Measurements from ENCODE around the gene PDE5A. TPM values are rescaled to one million over a fixed set of nuclear protein-coding genes. Genes with fewer than 3 reads are reported as not detected.
A peak's percentile ranks its signal among the peaks of the same experiment; 100 is the strongest.
"Not testable (repeated sequence)": the region's sequence is repeated elsewhere in the genome, so short reads cannot be mapped to it uniquely, and the experiment has no call there.

The PDE5A gene
- total RNA-seq, 2 experiments from 2014 or later = 0.25 to 0.47 TPM

- ChIA-PET POLR2A (no interaction called here), CTCF (no interaction called here)
- H3K27me3 Mint-ChIP-seq = no peaks in the 10 kb centered on the region
- intact Hi-C loops (cut with DNase I, micrococcal nuclease) = no loop called here
- H3K27ac Mint-ChIP-seq = no peak overlapping the region
- ATAC-seq (no peak), DNase-seq (no peak)
- H3K36me3 Mint-ChIP-seq (ENCODE audit: low read depth) = peaks cover 57% of the 10 kb centered on the region
- no peaks in the 10 kb centered on the region for H3K4me1 Mint-ChIP-seq
- H3K4me3 Mint-ChIP-seq = no peak overlapping the region
- H3K9me3 Mint-ChIP-seq (ENCODE audit: low read depth) = peaks cover 9% of the 10 kb centered on the region
Measured at GRCh38 chr4:119479835-119480234, 148.8 kb downstream of the PDE5A start.

GRCh38 chr4:119479180-119479808 lies 149.3 kb downstream of the PDE5A start:
- ATAC-seq (no peak), DNase-seq (no peak)
- intact Hi-C loops (cut with DNase I, micrococcal nuclease) = no loop called here
- peaks cover 54% of the 10 kb centered on the region for H3K36me3 Mint-ChIP-seq (ENCODE audit: low read depth)
- H3K4me1 Mint-ChIP-seq = no peaks in the 10 kb centered on the region
- peaks cover 5% of the 10 kb centered on the region for H3K9me3 Mint-ChIP-seq (ENCODE audit: low read depth)
- no peak overlapping the region for H3K4me3 Mint-ChIP-seq
- CTCF ChIA-PET = no interaction called here
- POLR2A ChIA-PET = no interaction called here
- no peak overlapping the region for H3K27ac Mint-ChIP-seq
- H3K27me3 Mint-ChIP-seq = no peaks in the 10 kb centered on the region

- no peak for ATAC-seq
- Mint-ChIP-seq H3K27ac (no peak overlapping the region), H3K27me3 (no peaks in the 10 kb centered on the region), H3K9me3 (ENCODE audit: low read depth) (peaks cover 3% of the 10 kb centered on the region), H3K4me1 (no peaks in the 10 kb centered on the region), H3K36me3 (ENCODE audit: low read depth) (peaks cover 52% of the 10 kb centered on the region), H3K4me3 (no peak overlapping the region)
- DNase-seq = no peak
- ChIA-PET CTCF (no interaction called here), POLR2A (no interaction called here)
- intact Hi-C loops (cut with DNase I, micrococcal nuclease) = no loop called here
Measured at GRCh38 chr4:119478446-119479179, 150.0 kb downstream of the PDE5A start.

- ATAC-seq (no peak), DNase-seq (no peak)
- CTCF ChIA-PET = no interaction called here
- Mint-ChIP-seq H3K4me3 (no peak overlapping the region), H3K36me3 (ENCODE audit: low read depth) (peaks cover 50% of the 10 kb centered on the region), H3K27ac (no peak overlapping the region), H3K9me3 (ENCODE audit: low read depth) (no peaks in the 10 kb centered on the region), H3K4me1 (no peaks in the 10 kb centered on the region), H3K27me3 (no peaks in the 10 kb centered on the region)
- intact Hi-C loops (cut with DNase I, micrococcal nuclease) = no loop called here
- POLR2A ChIA-PET = no interaction called here
Measured at GRCh38 chr4:119477412-119478053, 151.1 kb downstream of the PDE5A start.

GRCh38 chr4:119471259-119471658 lies 157.3 kb downstream of the PDE5A start:
- Mint-ChIP-seq H3K4me1 (peaks cover 6% of the 10 kb centered on the region), H3K27ac (no peak overlapping the region), H3K9me3 (ENCODE audit: low read depth) (no peaks in the 10 kb centered on the region), H3K4me3 (no peak overlapping the region), H3K36me3 (ENCODE audit: low read depth) (peaks cover 37% of the 10 kb centered on the region), H3K27me3 (no peaks in the 10 kb centered on the region)
- ChIA-PET CTCF (no interaction called here), POLR2A (no interaction called here)
- intact Hi-C loops (cut with DNase I, micrococcal nuclease) = no loop called here
- ATAC-seq (no peak), DNase-seq (no peak)

- ATAC-seq; H3K4me3 Mint-ChIP-seq; DNase-seq; CTCF ChIA-PET; H3K27me3 Mint-ChIP-seq; H3K27ac Mint-ChIP-seq; H3K9me3 Mint-ChIP-seq (ENCODE audit: low read depth); H3K4me1 Mint-ChIP-seq; POLR2A ChIA-PET; intact Hi-C loops (cut with DNase I, micrococcal nuclease): not testable (repeated sequence)
- peaks cover 35% of the 10 kb centered on the region for H3K36me3 Mint-ChIP-seq (ENCODE audit: low read depth)
Measured at GRCh38 chr4:119470737-119471063, 157.9 kb downstream of the PDE5A start.

- DNase-seq (peak; percentile 9), ATAC-seq (peak; percentile 85)
- CTCF ChIA-PET; H3K4me3 Mint-ChIP-seq; H3K9me3 Mint-ChIP-seq (ENCODE audit: low read depth); H3K27ac Mint-ChIP-seq; POLR2A ChIA-PET; H3K27me3 Mint-ChIP-seq; H3K4me1 Mint-ChIP-seq; intact Hi-C loops (cut with DNase I, micrococcal nuclease): not testable (repeated sequence)
- peaks cover 33% of the 10 kb centered on the region for H3K36me3 Mint-ChIP-seq (ENCODE audit: low read depth)
Measured at GRCh38 chr4:119470021-119470736, 158.4 kb downstream of the PDE5A start.

- H3K27ac Mint-ChIP-seq; H3K9me3 Mint-ChIP-seq (ENCODE audit: low read depth); CTCF ChIA-PET; POLR2A ChIA-PET; H3K4me1 Mint-ChIP-seq; H3K27me3 Mint-ChIP-seq; H3K4me3 Mint-ChIP-seq; ATAC-seq; intact Hi-C loops (cut with DNase I, micrococcal nuclease); DNase-seq: not testable (repeated sequence)
- H3K36me3 Mint-ChIP-seq (ENCODE audit: low read depth) = peaks cover 29% of the 10 kb centered on the region
Measured at GRCh38 chr4:119469039-119469438, 159.6 kb downstream of the PDE5A start.

- intact Hi-C loops (cut with DNase I, micrococcal nuclease) = loop anchor here (5.0 kb wide), 1 partner anchor 150 kb away; no protein-coding TSS in a partner anchor
- H3K27ac Mint-ChIP-seq; CTCF ChIA-PET; ATAC-seq; H3K9me3 Mint-ChIP-seq (ENCODE audit: low read depth); H3K27me3 Mint-ChIP-seq; POLR2A ChIA-PET; H3K4me3 Mint-ChIP-seq; H3K4me1 Mint-ChIP-seq: not testable (repeated sequence)
- peaks cover 22% of the 10 kb centered on the region for H3K36me3 Mint-ChIP-seq (ENCODE audit: low read depth)
- peak; percentile 50 for DNase-seq
Measured at GRCh38 chr4:119462733-119463132, 165.9 kb downstream of the PDE5A start.

GRCh38 chr4:119455734-119456133 lies 172.9 kb downstream of the PDE5A start:
- H3K4me1 Mint-ChIP-seq; H3K27me3 Mint-ChIP-seq; intact Hi-C loops (cut with DNase I, micrococcal nuclease); POLR2A ChIA-PET; H3K9me3 Mint-ChIP-seq (ENCODE audit: low read depth); ATAC-seq; H3K36me3 Mint-ChIP-seq (ENCODE audit: low read depth): not testable (repeated sequence)
- peak; percentile 24 for DNase-seq
- peak overlapping the region; percentile 78 for H3K27ac Mint-ChIP-seq
- CTCF ChIA-PET = interaction anchor here (0.7 kb wide), 1 partner anchor 210 kb away, joined by 3 read pairs; no protein-coding TSS in a partner anchor
- peak overlapping the region; percentile 87 for H3K4me3 Mint-ChIP-seq

GRCh38 chr4:119454491-119455270 lies 173.9 kb downstream of the PDE5A start:
- H3K9me3 Mint-ChIP-seq (ENCODE audit: low read depth); H3K27me3 Mint-ChIP-seq; H3K4me1 Mint-ChIP-seq; H3K36me3 Mint-ChIP-seq (ENCODE audit: low read depth): not testable (repeated sequence)
- intact Hi-C loops (cut with DNase I, micrococcal nuclease) = loop anchor here (1.0 to 5.0 kb wide), 8 partner anchors 84 to 1177 kb away; partner anchors contain the start of genes MAD2L1 (in 1 of the 2), METTL14 (in 1 of the 2), SEC24D (in 1 of the 2) and USP53 (in 1 of the 2)
- ChIA-PET CTCF (interaction anchor here (0.6 to 1.3 kb wide), 4 partner anchors 32 to 217 kb away, joined by 4 read pairs; no protein-coding TSS in a partner anchor), POLR2A (interaction anchor here (0.6 kb wide), 3 partner anchors 174 to 242 kb away, joined by 3 to 4 read pairs (median 3); partner anchors contain the start of genes PDE5A and USP53)
- ATAC-seq (peak; percentile 100), DNase-seq (peak; percentile 98)
- Mint-ChIP-seq H3K4me3 (peak overlapping the region; percentile 87), H3K27ac (peak overlapping the region; percentile 96)
